NK-92 (cell line): ENCODE data around the gene MAGI1.
"Not testable (repeated sequence)": the region's sequence is repeated elsewhere in the genome, so short reads cannot be mapped to it uniquely, and the experiment has no call there.

Experiments used
- DNase-seq: peaks from one replicate; lab custom pipeline; 2025; ENCODE audit not compliant: unreplicated experiment; lab: John Stamatoyannopoulos, UW

MAGI1 gene

DNA sequence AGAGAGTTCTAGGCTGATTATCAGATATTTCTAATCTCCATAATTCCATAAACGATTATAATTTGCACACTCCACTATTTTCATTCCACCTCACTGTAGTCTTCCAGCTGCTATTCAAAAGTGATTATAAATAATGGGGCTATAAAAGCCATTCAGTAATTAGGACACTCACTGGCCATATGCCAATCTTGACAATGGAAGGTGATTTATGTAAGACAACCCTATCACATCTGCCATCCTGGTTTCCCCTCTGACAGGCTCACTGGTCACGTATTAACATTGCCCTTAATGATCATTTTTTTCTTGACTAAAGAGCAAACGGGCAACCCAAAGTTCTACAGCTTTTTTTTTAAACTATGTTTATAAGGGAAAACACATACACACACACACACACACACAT, 402.4 kb downstream of the MAGI1 start:
- DNase-seq = no peak

- DNase-seq = no peak
Measured at GRCh38 chr3:65635657-65636056, 403.1 kb downstream of the MAGI1 start.

DNA sequence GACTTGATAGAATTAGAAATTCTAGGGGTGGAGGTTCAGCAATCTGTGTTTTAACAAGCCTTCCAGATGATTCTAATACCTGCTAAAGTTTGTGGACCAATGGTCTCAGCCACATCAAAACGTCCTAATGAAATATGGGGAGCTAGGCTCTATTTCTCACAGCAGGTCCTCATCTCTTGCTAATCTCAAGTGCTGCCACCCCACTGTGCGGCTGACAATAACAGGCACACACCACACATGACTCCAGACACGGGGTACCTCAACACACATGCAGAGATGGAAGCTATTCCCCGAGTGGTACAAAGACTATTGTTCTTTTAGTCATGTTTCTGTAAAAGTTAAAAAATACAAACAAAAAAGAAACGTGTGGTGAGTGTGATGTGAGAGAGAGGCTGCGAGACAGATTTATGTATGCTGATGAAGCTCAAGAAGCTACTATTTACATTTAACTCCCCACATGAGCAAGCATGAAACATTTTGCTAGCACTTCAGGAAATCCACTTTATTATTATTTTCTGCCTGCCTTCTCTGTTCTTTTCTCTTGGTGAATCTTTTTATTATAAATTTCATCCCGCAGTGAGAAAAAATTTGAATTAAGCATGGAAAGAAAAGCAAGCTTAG, 405.6 kb downstream of the MAGI1 start:
- DNase-seq = no peak

GRCh38 chr3:65632414-65632813, 406.3 kb downstream of the MAGI1 start:
- no peak for DNase-seq

DNA sequence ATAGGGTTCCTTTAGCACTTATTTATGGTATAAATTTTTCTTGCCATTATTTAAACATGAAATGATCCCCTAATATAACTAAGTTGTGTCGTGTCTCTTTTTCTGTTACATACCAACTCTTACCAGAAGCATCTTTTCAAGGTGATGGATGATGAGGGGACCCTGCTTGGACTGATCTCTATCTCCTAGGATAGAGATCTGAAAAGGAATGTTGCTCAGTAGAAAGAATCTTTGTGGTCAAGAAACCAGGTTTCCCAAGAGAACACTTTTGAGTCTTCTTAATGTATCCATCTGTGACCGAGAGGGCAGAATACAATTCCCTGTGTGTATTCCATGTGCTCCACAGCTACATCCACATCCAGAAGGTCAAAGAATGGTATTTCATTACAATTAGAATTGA, 409.7 kb downstream of the MAGI1 start:
- no peak for DNase-seq

- DNase-seq = no peak
Measured at GRCh38 chr3:65627062-65627461, 411.7 kb downstream of the MAGI1 start.

DNA sequence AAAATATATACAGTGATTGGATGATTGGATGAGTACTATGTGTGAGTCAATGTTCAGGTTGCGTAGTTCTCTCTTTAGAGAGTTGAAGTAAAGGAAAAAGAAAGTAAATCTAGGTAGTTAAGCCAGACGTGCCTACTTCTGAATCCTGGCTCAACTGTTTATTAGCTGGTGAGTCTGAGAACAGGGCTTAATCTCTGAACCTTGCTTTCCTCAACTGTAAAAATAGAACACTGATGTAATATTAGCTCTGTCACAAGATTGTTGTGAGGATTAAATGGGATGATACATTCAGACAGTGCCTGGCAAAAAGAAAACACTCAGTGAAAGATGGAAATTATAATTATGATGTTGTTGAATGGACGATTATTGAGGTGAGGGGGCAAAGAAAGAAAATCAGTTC, 413.4 kb downstream of the MAGI1 start:
- DNase-seq = no peak

GRCh38 chr3:65623362-65623761, 415.4 kb downstream of the MAGI1 start:
- DNase-seq = no peak

DNA sequence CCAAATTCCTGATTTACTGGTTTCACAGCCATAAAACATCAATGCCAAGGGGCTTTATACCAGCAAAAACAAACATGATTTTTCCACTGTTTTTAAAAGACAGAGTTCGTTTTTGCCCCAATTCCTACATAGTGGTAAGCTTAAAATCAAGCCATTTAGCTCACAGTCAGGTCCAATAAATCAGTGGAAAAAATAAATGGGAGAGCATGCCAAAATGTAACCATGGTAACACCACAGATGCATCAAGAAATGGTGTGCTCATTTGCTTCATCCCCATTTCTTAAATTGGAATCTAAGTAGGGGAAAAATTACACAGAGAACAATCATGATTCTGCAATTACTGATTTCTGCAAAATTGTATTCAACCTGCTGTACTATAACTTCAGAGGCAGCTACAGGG, 418.8 kb downstream of the MAGI1 start:
- DNase-seq = no peak

DNA sequence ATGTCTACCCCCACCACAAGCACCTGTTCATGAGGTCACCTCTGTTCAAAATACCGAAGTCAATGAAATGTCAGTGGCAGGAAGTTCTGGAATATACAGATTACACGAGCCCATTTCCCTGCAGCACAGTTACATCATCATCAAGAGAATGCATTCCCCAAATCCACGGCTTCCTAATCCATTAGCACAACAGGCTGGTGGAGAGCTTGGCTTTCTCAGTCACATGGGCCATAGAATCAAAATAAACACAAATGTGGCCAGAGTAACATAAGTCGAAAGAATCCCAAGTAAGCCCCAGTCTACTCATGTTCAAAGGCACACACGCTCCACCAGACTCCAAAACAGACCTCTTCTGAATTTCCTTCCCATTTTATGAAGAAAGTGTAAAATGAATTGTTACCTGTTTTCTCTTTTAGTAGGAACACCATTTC, 419.3 kb downstream of the MAGI1 start:
- no peak for DNase-seq

DNA sequence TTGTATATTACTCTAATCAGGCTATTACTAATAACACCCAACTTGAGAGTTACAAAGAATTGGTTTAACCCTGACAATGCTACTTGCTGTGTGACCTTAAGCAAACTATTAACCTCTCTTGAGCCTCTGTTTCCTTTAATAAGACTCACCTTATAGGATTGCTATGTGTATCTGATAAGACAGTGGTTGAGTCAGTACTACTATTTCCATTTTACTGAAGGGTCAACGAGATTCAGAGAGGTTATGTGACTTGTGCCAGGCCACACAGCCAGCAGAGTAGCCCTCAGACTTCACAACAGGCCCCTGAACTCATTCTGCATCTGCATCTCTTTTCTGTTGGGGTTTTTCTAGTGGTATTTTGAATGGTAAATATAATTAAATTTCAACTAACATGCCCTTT, 420.1 kb downstream of the MAGI1 start:
- no peak for DNase-seq

DNA sequence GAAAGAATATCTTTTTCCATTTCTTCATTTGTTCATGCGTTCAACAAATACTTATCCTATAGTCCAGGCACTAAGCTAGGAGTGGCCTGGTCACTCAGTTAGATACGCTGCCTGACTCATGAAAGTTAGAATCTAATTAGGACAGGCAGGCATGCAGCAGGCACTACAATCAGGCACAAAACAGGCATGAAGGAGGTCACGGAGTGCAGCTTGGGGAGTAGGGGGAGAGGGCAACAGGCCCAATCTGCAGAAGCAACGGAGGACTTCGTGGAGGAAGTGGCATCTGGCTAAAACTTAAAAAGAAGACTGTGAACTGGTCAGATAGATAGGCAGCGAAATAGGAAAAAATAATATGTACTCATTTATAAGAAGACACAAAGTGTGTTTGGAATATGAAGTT, 420.9 kb downstream of the MAGI1 start:
- no peak for DNase-seq

GRCh38 chr3:65617209-65617608, 421.5 kb downstream of the MAGI1 start:
- no peak for DNase-seq

DNA sequence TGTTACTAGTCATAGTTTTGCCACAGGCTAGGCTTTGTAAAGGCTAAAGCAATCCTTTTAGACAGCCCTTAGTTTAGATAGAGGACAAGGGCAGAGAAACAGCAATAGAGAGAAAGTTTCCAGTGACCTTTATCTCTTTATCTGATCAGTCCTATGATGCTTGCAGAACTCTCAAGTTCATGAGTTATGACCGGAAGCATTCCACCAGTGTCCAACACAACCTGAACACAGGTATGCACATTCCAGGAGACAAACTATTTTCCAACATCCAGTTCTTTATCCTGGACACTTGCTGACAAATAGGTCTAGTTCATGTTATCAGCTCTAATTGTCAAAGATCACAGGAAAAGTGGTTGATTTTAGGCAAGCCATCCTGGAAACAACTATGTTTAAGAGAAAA, 422.2 kb downstream of the MAGI1 start:
- no peak for DNase-seq

- no peak for DNase-seq
Measured at GRCh38 chr3:65615329-65615728, 423.4 kb downstream of the MAGI1 start.

GRCh38 chr3:65614585-65614984, 424.1 kb downstream of the MAGI1 start:
- no peak for DNase-seq

DNA sequence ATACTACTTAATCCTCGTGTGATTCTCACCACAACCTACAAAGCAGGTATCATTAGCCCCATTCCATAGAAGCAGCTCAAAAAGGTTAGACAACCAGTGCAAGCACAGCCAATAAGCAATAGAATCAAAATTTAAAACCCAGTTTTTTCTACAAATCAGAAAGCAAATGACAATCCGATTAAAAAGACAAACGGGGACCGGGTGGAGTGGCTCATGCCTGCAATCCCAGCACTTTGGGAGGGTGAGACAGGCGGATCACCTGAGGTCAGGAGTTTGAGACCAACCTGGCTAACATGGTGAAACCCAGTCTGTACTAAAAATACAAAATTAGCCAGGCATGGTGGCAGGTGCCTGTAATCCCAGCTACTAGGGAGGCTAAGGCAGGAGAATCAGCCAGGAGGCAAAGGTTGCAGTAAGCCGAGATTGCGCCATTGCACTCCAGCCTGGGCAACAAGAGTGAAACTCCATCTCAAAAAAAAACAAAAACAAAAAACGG, 430.7 kb downstream of the MAGI1 start:
- DNase-seq = not testable (repeated sequence)

- DNase-seq = no peak
Measured at GRCh38 chr3:65607101-65607500, 431.6 kb downstream of the MAGI1 start.

GRCh38 chr3:65605876-65606432, 432.8 kb downstream of the MAGI1 start:
- DNase-seq = no peak

DNA sequence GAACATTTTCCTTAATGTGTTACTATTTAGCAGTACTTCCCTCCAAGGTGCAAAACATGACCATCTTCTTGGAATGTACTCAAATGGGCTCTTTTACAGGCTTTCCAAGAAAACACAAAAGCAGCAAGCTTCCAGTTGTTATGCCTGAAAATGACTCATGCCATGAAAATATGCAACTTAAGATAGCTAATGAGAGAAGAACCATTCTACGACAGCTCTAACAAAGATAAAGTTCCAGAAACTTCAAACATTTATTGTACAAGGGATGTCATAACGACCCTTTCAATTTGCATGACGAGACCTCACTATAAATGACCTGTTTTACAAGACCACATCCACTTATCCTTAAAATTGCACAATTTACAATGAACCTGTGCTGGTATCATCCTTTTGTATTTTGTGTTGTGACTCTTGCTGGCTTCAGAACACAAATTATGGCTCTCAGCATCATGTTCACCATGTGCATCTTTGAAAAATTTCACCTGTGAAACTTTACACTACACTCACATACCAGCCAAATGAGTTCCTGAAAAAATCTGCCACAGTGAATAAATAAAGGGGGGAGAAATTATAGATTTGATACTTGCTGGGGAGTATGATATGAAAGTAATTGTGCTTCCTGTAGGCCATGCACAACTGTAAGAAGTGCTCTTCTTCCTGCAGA, 433.7 kb downstream of the MAGI1 start:
- no peak for DNase-seq

DNA sequence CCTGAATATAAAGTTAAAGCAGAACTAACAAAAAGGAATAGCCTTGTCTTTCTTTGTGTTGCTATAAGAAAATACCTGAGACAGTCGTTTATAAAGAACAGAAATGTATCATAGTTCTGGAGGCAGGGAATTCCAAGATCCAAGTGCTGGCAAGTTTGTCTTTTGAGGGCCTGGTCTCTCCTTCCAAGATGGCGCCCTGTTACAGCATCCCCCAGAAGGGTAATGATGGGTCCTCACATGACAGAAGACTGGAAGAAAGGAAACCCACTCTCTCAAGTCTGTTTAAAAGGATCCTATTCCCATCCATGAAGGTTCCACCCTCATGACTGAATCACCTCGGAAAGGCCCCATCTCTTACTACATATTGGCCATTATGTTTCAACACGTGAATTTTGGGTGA, 435.1 kb downstream of the MAGI1 start:
- no peak for DNase-seq

DNA sequence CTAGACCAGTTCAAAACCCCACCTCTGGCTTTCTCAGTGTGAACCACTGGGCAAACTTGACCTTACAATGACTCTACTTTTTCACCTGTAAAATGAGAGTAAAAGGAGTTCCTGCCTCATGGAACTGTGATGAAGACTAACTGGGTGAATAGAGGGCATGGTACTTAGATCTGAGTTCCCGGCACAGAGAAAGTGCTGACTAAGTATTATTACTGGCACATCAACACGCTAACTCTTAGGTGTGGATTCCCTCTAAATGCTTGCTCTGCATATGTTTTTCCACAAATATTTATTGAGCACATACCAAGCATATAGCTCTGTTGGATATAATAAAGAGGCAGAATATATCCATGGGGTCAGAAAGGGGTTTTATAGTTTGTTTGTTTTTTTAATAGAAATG, 437.8 kb downstream of the MAGI1 start:
- DNase-seq = no peak
